ENCODE results near the gene MRPL20. TPM values are rescaled to one million over a fixed set of nuclear protein-coding genes. Genes with fewer than 3 reads are reported as not detected.

The MRPL20 gene
- polyA plus RNA-seq, 1 donor from 2014 or later = 144 TPM

- no peaks in the 10 kb centered on the region for H3K36me3 Mint-ChIP-seq
- no peaks in the 10 kb centered on the region for H3K9me3 Mint-ChIP-seq
- peaks cover 0 to 2% (median 0%) of the 10 kb centered on the region in 3 donors for H3K4me1 Mint-ChIP-seq
- H3K4me3 Mint-ChIP-seq = no peak overlapping the region
- H3K27me3 Mint-ChIP-seq = peaks cover 13% of the 10 kb centered on the region
- H3K27ac Mint-ChIP-seq = no peak overlapping the region
Observed at GRCh38 chr1:1440262-1441001, 33.3 kb upstream of the MRPL20 start.

- Mint-ChIP-seq H3K27ac (no peak overlapping the region), H3K4me3 (no peak overlapping the region), H3K36me3 (no peaks in the 10 kb centered on the region), H3K9me3 (no peaks in the 10 kb centered on the region), H3K27me3 (peaks cover 18% of the 10 kb centered on the region), H3K4me1 (peaks cover 0 to 4% (median 2%) of the 10 kb centered on the region in 3 donors)
Observed at GRCh38 chr1:1439546-1440261, 32.6 kb upstream of the MRPL20 start.

- peaks cover 0 to 4% (median 2%) of the 10 kb centered on the region in 3 donors for H3K4me1 Mint-ChIP-seq
- no peaks in the 10 kb centered on the region for H3K9me3 Mint-ChIP-seq
- H3K27ac Mint-ChIP-seq = no peak overlapping the region
- H3K4me3 Mint-ChIP-seq = no peak overlapping the region
- H3K36me3 Mint-ChIP-seq = no peaks in the 10 kb centered on the region
- H3K27me3 Mint-ChIP-seq = peaks cover 21% of the 10 kb centered on the region
Observed at GRCh38 chr1:1438531-1439381, 31.7 kb upstream of the MRPL20 start.

GRCh38 chr1:1437904-1438376, 30.8 kb upstream of the MRPL20 start:
- H3K36me3 Mint-ChIP-seq = no peaks in the 10 kb centered on the region
- no peaks in the 10 kb centered on the region for H3K9me3 Mint-ChIP-seq
- H3K4me3 Mint-ChIP-seq = no peak overlapping the region
- peaks cover 0 to 4% (median 2%) of the 10 kb centered on the region in 3 donors for H3K4me1 Mint-ChIP-seq
- H3K27me3 Mint-ChIP-seq = peaks cover 24% of the 10 kb centered on the region
- H3K27ac Mint-ChIP-seq = no peak overlapping the region

- peaks cover 26% of the 10 kb centered on the region for H3K27me3 Mint-ChIP-seq
- H3K36me3 Mint-ChIP-seq = no peaks in the 10 kb centered on the region
- H3K4me1 Mint-ChIP-seq = peaks cover 0 to 4% (median 2%) of the 10 kb centered on the region in 3 donors
- no peaks in the 10 kb centered on the region for H3K9me3 Mint-ChIP-seq
- H3K4me3 Mint-ChIP-seq = no peak overlapping the region
- H3K27ac Mint-ChIP-seq = no peak overlapping the region
Observed at GRCh38 chr1:1437033-1437903, 30.2 kb upstream of the MRPL20 start.

GRCh38 chr1:1436630-1437032, 29.5 kb upstream of the MRPL20 start:
- Mint-ChIP-seq H3K9me3 (no peaks in the 10 kb centered on the region), H3K36me3 (no peaks in the 10 kb centered on the region), H3K4me3 (peak overlapping the region in 1 of 4 donors; percentile 88), H3K27ac (no peak overlapping the region), H3K4me1 (peaks cover 0 to 4% (median 2%) of the 10 kb centered on the region in 3 donors), H3K27me3 (peaks cover 27% of the 10 kb centered on the region)

GRCh38 chr1:1435911-1436629, 29.0 kb upstream of the MRPL20 start:
- H3K27me3 Mint-ChIP-seq = peaks cover 27% of the 10 kb centered on the region
- H3K4me1 Mint-ChIP-seq = peaks cover 0 to 4% (median 2%) of the 10 kb centered on the region in 3 donors
- peak overlapping the region in 2 of 4 donors; percentile 50 to 88 for H3K4me3 Mint-ChIP-seq

GRCh38 chr1:1435106-1435903, 28.2 kb upstream of the MRPL20 start, which contains the start of gene VWA1:
Gene VWA1 (plus strand): TSS chr1:1435690. CDS start chr1:1435749, 59 bp downstream.
- peaks cover 22% of the 10 kb centered on the region for H3K27me3 Mint-ChIP-seq
- peak within 1 kb of the TSS in 3 of 4 donors; percentile 50 to 88 (median 63) for H3K4me3 Mint-ChIP-seq
- peaks cover 0 to 4% (median 0%) of the 10 kb centered on the region in 3 donors for H3K4me1 Mint-ChIP-seq
- no peaks in the 10 kb centered on the region for H3K9me3 Mint-ChIP-seq
- no peak within 1 kb of the TSS for H3K27ac Mint-ChIP-seq
- no peaks in the 10 kb centered on the region for H3K36me3 Mint-ChIP-seq

More at GRCh38 chr1:1435911-1436629, 29.0 kb upstream of the MRPL20 start:
- no peaks in the 10 kb centered on the region for H3K9me3 Mint-ChIP-seq
- H3K36me3 Mint-ChIP-seq = no peaks in the 10 kb centered on the region
- no peak overlapping the region for H3K27ac Mint-ChIP-seq

GRCh38 chr1:1434824-1435105, 27.7 kb upstream of the MRPL20 start:
- no peaks in the 10 kb centered on the region for H3K36me3 Mint-ChIP-seq
- H3K4me3 Mint-ChIP-seq = peak overlapping the region in 3 of 4 donors; percentile 16 to 70 (median 63)
- H3K27ac Mint-ChIP-seq = no peak overlapping the region
- H3K4me1 Mint-ChIP-seq = peaks cover 0 to 4% (median 0%) of the 10 kb centered on the region in 3 donors
- peaks cover 22% of the 10 kb centered on the region for H3K27me3 Mint-ChIP-seq
- no peaks in the 10 kb centered on the region for H3K9me3 Mint-ChIP-seq

GRCh38 chr1:1434131-1434823, 27.2 kb upstream of the MRPL20 start:
- H3K27me3 Mint-ChIP-seq = peaks cover 22% of the 10 kb centered on the region
- H3K4me3 Mint-ChIP-seq = no peak overlapping the region
- no peaks in the 10 kb centered on the region for H3K36me3 Mint-ChIP-seq
- H3K9me3 Mint-ChIP-seq = no peaks in the 10 kb centered on the region
- H3K4me1 Mint-ChIP-seq = peaks cover 0 to 4% (median 0%) of the 10 kb centered on the region in 3 donors
- no peak overlapping the region for H3K27ac Mint-ChIP-seq

- Mint-ChIP-seq H3K9me3 (no peaks in the 10 kb centered on the region), H3K4me1 (peaks cover 0 to 4% (median 0%) of the 10 kb centered on the region in 3 donors), H3K36me3 (no peaks in the 10 kb centered on the region), H3K27me3 (peaks cover 24% of the 10 kb centered on the region), H3K27ac (no peak overlapping the region), H3K4me3 (peak overlapping the region in 1 of 4 donors; percentile 54)
Observed at GRCh38 chr1:1433804-1434130, 26.7 kb upstream of the MRPL20 start.

- no peak overlapping the region for H3K27ac Mint-ChIP-seq
Observed at GRCh38 chr1:1432951-1433803, 26.1 kb upstream of the MRPL20 start.

More at GRCh38 chr1:1432951-1433803, 26.1 kb upstream of the MRPL20 start:
- no peaks in the 10 kb centered on the region for H3K36me3 Mint-ChIP-seq
- peak overlapping the region in 1 of 4 donors; percentile 54 for H3K4me3 Mint-ChIP-seq
- peaks cover 0 to 4% (median 1%) of the 10 kb centered on the region in 3 donors for H3K4me1 Mint-ChIP-seq
- peaks cover 26% of the 10 kb centered on the region for H3K27me3 Mint-ChIP-seq
- no peaks in the 10 kb centered on the region for H3K9me3 Mint-ChIP-seq
